Hepatocyte (in vitro differentiated cells): ENCODE data around the gene TDRD10.

ENCODE experiments used
- EZH2phosphoT487 ChIP-seq: fragments of 200-600 bp; sonication (generic); IDR thresholded peaks from one replicate; pipeline ENCODE4 v1.6.1; 2018; ENCODE audit warnings: antibody characterized with exemption, mild to moderate bottlenecking, low read depth, moderate library complexity; ENCODE audit not compliant: unreplicated experiment, severe bottlenecking
- TF ChIP-seq, protein P1 (sequence below): fragments of 200-600 bp; sonication (generic); IDR thresholded peaks from 2 replicates; pipeline ENCODE4 v1.5.1; 2016; ENCODE audit warnings: antibody characterized with exemption, mild to moderate bottlenecking; ENCODE audit not compliant: poor library complexity

DNA sequence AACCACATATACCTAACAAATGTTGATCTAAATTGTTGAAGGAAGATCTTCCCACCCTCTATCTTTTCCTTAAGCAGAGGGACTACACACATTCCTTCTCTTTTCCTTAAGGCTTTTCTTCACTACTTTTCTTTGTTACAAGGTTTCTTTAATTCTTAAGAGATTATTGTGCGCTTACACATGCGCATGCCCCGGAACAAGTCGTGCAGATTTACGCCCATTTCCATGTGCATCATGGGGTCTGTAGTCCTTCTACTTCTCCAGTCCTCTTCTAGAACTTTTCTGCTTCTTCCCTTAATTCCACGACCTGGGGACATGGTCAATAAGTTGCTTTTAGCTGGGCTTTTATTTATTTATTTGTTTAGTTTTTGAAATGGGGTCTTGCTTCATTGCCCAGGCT is 63.9 kb downstream of the TDRD10 start:
- no peak for TF ChIP-seq EZH2phosphoT487
- TF ChIP-seq, protein P1, sequence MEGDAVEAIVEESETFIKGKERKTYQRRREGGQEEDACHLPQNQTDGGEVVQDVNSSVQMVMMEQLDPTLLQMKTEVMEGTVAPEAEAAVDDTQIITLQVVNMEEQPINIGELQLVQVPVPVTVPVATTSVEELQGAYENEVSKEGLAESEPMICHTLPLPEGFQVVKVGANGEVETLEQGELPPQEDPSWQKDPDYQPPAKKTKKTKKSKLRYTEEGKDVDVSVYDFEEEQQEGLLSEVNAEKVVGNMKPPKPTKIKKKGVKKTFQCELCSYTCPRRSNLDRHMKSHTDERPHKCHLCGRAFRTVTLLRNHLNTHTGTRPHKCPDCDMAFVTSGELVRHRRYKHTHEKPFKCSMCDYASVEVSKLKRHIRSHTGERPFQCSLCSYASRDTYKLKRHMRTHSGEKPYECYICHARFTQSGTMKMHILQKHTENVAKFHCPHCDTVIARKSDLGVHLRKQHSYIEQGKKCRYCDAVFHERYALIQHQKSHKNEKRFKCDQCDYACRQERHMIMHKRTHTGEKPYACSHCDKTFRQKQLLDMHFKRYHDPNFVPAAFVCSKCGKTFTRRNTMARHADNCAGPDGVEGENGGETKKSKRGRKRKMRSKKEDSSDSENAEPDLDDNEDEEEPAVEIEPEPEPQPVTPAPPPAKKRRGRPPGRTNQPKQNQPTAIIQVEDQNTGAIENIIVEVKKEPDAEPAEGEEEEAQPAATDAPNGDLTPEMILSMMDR: no peak
